GM18909 (cell line): ENCODE data around the gene IL20.

ENCODE experiments used
- ATAC-seq: cut with Tn5 transposase; IDR thresholded peaks from one replicate; pipeline ENCODE4 v1.9.1; 2021; ENCODE audit warnings: mild to moderate bottlenecking; ENCODE audit not compliant: unreplicated experiment, poor library complexity

The IL20 gene

GRCh38 chr1:206873603-206874188, 8.3 kb downstream of the IL20 start:
- no peak for ATAC-seq

GRCh38 chr1:206875752-206876377, 10.4 kb downstream of the IL20 start:
- no peak for ATAC-seq

- no peak for ATAC-seq
These were observed 13.0 kb downstream of the IL20 start for GRCh38 chr1:206878456-206878855.

GRCh38 chr1:206880314-206880713, 14.9 kb downstream of the IL20 start:
- no peak for ATAC-seq

- no peak for ATAC-seq
These were observed 17.1 kb downstream of the IL20 start for GRCh38 chr1:206882555-206882954.

GRCh38 chr1:206883160-206883559, 17.7 kb downstream of the IL20 start:
- ATAC-seq, result no peak

- no peak for ATAC-seq
These were observed 18.5 kb downstream of the IL20 start for GRCh38 chr1:206883876-206884275.

- ATAC-seq, result no peak
These were observed 20.1 kb downstream of the IL20 start for GRCh38 chr1:206885341-206886060.

GRCh38 chr1:206886831-206887230, 21.4 kb downstream of the IL20 start:
- no peak for ATAC-seq

GRCh38 chr1:206887701-206888100, 22.3 kb downstream of the IL20 start:
- no peak for ATAC-seq

GRCh38 chr1:206890125-206891060, 25.0 kb downstream of the IL20 start:
- ATAC-seq, result no peak

- ATAC-seq, result no peak
These were observed 26.0 kb downstream of the IL20 start for GRCh38 chr1:206891412-206891811.

GRCh38 chr1:206892351-206892984, 27.0 kb downstream of the IL20 start:
- ATAC-seq, result no peak

- no peak for ATAC-seq
These were observed 28.0 kb downstream of the IL20 start for GRCh38 chr1:206893380-206893779.

- ATAC-seq, result no peak
These were observed 29.9 kb downstream of the IL20 start for GRCh38 chr1:206895325-206895724.

- no peak for ATAC-seq
These were observed 30.4 kb downstream of the IL20 start for GRCh38 chr1:206895837-206896242.

- ATAC-seq, result no peak
These were observed 30.8 kb downstream of the IL20 start for GRCh38 chr1:206896261-206896660.

- ATAC-seq, result no peak
These were observed 31.8 kb downstream of the IL20 start, which contains the start of gene IL24 for GRCh38 chr1:206897175-206897574. TSS of gene IL24 (plus strand) at chr1:206897443. CDS start at chr1:206897833, 390 bp downstream.

GRCh38 chr1:206898089-206898914, 32.9 kb downstream of the IL20 start:
- no peak for ATAC-seq
